ENCODE results near the gene SPATC1L.

DNA sequence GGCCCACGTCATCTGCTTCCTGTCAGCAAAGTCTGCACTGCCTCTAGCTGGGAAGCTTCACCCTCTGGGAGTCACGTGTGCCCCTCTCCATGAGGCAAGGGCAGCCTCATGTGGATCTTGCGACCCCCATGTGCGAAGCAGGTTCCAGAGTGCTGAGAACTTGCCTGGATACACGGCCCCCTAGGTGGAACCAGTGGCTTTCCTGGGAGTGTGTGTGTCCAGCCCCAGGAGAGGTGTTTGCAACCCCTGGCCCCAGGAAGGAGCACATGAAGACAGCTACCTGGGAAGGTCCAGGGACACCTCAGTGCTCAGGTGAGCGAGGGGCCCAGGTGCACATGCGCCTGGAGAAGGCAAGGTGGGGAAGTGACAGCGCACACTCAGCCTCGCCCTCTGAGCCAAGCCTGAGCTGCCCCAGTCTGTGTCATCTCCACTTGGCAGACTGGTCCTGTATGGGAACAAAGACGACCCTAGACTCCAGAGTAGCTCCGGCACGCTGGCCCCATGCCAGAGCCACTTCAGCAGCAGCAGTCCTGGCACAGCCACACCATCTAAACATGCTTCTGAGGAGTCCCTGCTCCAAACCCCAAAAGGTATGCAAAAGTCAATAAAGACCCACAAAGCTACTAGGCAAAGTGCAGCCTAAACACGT lies 35.5 kb upstream of the SPATC1L start:
- TF ChIP-seq, protein P1, sequence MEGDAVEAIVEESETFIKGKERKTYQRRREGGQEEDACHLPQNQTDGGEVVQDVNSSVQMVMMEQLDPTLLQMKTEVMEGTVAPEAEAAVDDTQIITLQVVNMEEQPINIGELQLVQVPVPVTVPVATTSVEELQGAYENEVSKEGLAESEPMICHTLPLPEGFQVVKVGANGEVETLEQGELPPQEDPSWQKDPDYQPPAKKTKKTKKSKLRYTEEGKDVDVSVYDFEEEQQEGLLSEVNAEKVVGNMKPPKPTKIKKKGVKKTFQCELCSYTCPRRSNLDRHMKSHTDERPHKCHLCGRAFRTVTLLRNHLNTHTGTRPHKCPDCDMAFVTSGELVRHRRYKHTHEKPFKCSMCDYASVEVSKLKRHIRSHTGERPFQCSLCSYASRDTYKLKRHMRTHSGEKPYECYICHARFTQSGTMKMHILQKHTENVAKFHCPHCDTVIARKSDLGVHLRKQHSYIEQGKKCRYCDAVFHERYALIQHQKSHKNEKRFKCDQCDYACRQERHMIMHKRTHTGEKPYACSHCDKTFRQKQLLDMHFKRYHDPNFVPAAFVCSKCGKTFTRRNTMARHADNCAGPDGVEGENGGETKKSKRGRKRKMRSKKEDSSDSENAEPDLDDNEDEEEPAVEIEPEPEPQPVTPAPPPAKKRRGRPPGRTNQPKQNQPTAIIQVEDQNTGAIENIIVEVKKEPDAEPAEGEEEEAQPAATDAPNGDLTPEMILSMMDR (IDR thresholded peaks at IDR 0.05): no peak
- no peak for TF ChIP-seq POLR2A (IDR thresholded peaks at IDR 0.05)

All from upper lobe of left lung (tissue), 4 donors.